Spinal cord (tissue), 10 donors: ENCODE data around the gene BGN. TPM values are rescaled to one million over a fixed set of nuclear protein-coding genes. Genes with fewer than 3 reads are reported as not detected.

ENCODE experiments used
- DNase-seq, 6 donors: peaks; one replicate each; pipeline versions ENCODE4 v3.0.0 to v3.0.0-alpha.2; 2013 to 2015; ENCODE audit warnings: low spot score in 6 of 6, low read depth in 4 of 6
- H3K27ac ChIP-seq: one replicate; pipeline ENCODE4 v1.5.1; 2013; ENCODE audit warnings: low read depth, low read length, control low read depth
- H3K27me3 ChIP-seq: one replicate; pipeline ENCODE4 v1.6.1; 2013; ENCODE audit warnings: low read length; ENCODE audit not compliant: control insufficient read depth, insufficient read depth
- H3K36me3 ChIP-seq: one replicate; pipeline ENCODE4 v1.6.1; 2013; ENCODE audit warnings: low read length; ENCODE audit not compliant: control insufficient read depth, insufficient read depth
- H3K4me1 ChIP-seq: one replicate; pipeline ENCODE4 v1.6.1; 2013; ENCODE audit warnings: low read length; ENCODE audit not compliant: control insufficient read depth, insufficient read depth
- H3K4me3 ChIP-seq: one replicate; pipeline ENCODE4 v1.5.1; 2013; ENCODE audit warnings: low read depth, low read length, control low read depth
- H3K9me3 ChIP-seq: one replicate; pipeline ENCODE4 v1.6.1; 2013; ENCODE audit warnings: low read length; ENCODE audit not compliant: control insufficient read depth, insufficient read depth
- WGBS: methylation state at CpG from one replicate; pipeline ENCODE4 v1.1.5; 2013; ENCODE audit warnings: missing lambda C conversion rate; ENCODE audit not compliant: insufficient coverage; 5-methylcytosine and 5-hydroxymethylcytosine counted together
- polyA plus RNA-seq, 2 donors: library from polyadenylated mRNA; unstranded; fragments of 120-200 nt; gene quantifications; one replicate each; pipeline ENCODE4 v1.2.1, GENCODE V29; 2013; ENCODE audit not compliant: insufficient read length in 2 of 2
- total RNA-seq, 2 donors: library from RNA; depleted of rRNA in 1 of 2; stranded (reverse); fragments of 120-200 nt in 1 of 2; fragments of >200 nt in 1 of 2; gene quantifications; one replicate each; pipeline versions ENCODE4 v1.2.3 to v1.2.4, GENCODE V29; 2013 to 2014
- donor health status: healthy.

Gene BGN
- total and polyA plus RNA-seq, 4 donors = 40.2 to 136 (median 83.5) TPM

DNA sequence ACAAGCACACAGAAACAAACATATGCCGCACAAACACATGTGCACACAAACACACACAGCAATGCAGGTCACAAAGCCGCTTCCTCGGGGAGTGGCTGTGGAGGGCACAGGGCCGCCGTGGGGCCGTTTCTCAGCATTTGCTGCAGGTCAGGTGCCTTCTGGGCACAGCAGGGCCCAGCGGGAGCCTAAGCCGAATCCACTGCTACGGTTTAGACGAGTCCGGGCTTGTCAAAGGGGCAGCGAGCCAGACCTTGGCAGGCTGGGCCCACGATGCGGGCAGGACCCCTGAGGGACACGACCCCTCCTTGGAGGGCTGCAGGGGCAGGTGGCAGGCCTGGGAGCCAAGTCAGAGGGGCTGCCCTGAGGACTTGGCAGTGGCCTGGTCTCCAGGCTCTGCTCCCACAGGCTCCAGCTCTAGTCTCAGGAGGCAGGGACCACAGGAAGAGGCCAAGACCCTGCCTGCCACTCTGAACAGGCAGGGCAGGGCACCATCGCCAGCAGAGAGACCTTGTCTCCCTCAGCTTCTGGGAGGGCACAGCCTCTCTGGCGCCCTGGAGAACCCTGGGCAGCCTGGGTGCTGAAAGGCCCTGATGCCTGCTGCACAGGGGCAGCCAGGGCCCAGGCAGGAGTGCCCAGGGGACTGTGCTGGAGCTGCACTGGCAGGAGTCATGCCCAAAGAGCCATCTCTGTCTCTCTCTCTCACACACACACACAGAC, 17.2 kb downstream of the BGN start:
- H3K4me1 ChIP-seq = peaks cover 18% of the 10 kb centered on the region
- no peak for DNase-seq
- H3K36me3 ChIP-seq = no peaks in the 10 kb centered on the region
- 65% methylated on average over 17 of the region's 17 CpGs for WGBS
- no peak overlapping the region for H3K27ac ChIP-seq
- no peaks in the 10 kb centered on the region for H3K9me3 ChIP-seq
- H3K27me3 ChIP-seq = no peaks in the 10 kb centered on the region
- no peak overlapping the region for H3K4me3 ChIP-seq

DNA sequence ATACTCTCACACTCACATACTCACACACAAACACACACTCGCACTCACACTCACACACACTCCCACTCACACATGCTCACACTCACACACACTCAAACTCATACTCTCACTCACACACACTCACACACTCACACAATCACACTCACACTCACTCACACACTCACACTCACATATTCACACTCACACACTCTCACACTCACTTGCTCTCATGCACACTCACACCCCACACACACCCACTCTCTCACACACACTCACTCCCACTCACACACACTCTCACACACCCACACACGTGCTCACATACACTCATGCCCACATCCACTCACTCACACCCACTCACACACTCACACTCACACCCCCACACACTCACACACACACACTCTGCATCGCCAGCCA, 17.7 kb downstream of the BGN start:
- H3K4me1 ChIP-seq = peaks cover 14% of the 10 kb centered on the region
- H3K27me3 ChIP-seq = no peaks in the 10 kb centered on the region
- H3K36me3 ChIP-seq = no peaks in the 10 kb centered on the region
- 74% methylated on average over 3 of the region's 3 CpGs for whole genome bisulfite sequencing
- no peak overlapping the region for H3K27ac ChIP-seq
- no peak overlapping the region for H3K4me3 ChIP-seq
- no peak for DNase-seq
- no peaks in the 10 kb centered on the region for H3K9me3 ChIP-seq

DNA sequence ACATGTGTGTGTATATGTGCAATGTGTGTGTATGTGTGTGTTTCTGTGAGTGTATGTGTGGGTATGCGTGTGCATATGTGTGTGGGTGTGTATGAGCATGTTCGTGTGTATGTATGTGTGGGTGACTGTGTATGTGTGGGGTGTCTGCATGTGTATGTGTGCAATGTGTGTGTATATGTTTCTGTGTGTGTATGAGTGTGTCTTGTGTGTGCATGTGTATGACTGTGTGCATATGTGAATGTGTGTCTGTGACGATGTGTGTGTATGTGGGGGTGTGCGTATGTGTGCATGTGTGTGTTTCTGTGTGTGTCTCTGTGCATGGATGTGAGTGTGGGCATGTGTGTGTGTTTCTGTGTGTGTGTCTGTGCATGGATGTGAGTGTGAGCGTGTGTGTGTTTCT, 18.5 kb downstream of the BGN start:
- H3K4me1 ChIP-seq = peaks cover 7% of the 10 kb centered on the region
- no peaks in the 10 kb centered on the region for H3K36me3 ChIP-seq
- H3K9me3 ChIP-seq = no peaks in the 10 kb centered on the region
- no peak overlapping the region for H3K4me3 ChIP-seq
- H3K27ac ChIP-seq = no peak overlapping the region
- 73% methylated on average over 5 of the region's 5 CpGs for WGBS
- peaks cover 1% of the 10 kb centered on the region for H3K27me3 ChIP-seq
- no peak for DNase-seq

DNA sequence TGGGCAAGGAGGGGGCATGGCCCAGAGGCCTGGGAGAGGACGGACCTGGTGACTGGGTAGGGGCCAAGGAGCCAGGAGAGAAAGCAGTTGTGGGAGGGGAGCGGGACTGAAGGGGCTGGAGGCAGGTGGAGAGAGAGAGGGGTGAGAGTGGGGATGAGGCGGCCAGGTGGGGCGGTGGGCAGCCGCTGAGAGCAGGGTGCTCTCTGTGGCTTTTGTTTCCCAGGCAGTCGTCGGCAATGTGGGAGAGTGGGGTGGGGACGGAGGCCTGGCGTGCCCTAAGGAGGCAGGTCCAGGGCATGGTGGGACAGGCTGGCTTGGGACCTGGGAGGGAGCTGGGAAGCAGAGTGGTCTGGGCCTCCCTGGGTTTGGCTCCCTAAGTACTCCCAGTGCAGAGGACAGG, 19.5 kb downstream of the BGN start:
- peaks cover 9% of the 10 kb centered on the region for H3K4me1 ChIP-seq
- DNase-seq = no peak
- peaks cover 10% of the 10 kb centered on the region for H3K27me3 ChIP-seq
- H3K27ac ChIP-seq = no peak overlapping the region
- H3K9me3 ChIP-seq = no peaks in the 10 kb centered on the region
- 74% methylated on average over 9 of the region's 9 CpGs for WGBS
- no peaks in the 10 kb centered on the region for H3K36me3 ChIP-seq
- no peak overlapping the region for H3K4me3 ChIP-seq

DNA sequence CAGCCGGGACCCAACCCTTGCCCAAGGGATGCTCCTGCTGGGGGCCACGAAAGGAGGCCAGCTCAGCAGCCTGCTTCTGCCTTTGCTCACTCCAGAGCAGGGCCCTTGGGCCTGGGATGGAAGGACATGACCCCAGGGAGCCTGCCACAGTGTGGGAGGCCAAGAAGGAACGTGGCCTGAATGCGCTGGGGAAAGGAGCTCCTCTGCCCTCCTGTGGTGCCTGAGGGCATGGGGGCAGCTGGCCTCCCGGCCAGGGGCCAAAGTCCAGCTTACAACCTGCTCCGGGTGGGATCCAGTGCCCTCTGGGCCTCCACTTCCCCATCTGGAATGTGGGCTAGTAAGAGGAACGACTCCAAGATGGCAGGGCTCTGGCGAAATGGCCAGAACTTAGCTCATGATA, 20.7 kb downstream of the BGN start:
- Histone ChIP-seq H3K4me1 (peaks cover 11% of the 10 kb centered on the region), H3K4me3 (no peak overlapping the region), H3K27ac (no peak overlapping the region), H3K27me3 (peaks cover 10% of the 10 kb centered on the region), H3K9me3 (no peaks in the 10 kb centered on the region), H3K36me3 (peaks cover 3% of the 10 kb centered on the region)
- 83% methylated on average over 8 of the region's 8 CpGs for WGBS
- DNase-seq = no peak

DNA sequence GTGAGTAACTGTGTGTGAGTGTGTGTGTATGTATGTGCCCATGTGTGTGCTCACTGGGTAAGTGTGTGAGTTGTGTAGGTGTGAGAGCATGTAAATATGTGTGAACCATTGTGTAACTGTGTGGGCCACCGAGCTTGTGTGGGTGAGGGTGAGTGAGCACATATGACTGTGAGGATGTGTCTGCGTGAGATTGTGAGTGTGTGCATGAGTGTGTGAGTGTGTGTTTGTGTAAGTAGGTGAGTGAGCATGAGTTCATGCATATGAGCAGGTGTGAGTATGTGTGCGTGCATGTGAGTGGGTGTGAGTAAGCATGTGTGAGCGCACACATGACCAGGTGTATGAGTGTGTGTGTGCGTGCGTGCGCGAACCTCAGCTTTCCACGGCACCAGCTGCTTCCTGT, 21.3 kb downstream of the BGN start:
- no peak for DNase-seq
- Histone ChIP-seq H3K4me1 (peaks cover 16% of the 10 kb centered on the region), H3K36me3 (peaks cover 3% of the 10 kb centered on the region), H3K27ac (no peak overlapping the region), H3K4me3 (no peak overlapping the region), H3K9me3 (no peaks in the 10 kb centered on the region), H3K27me3 (peaks cover 10% of the 10 kb centered on the region)
- WGBS = 84% methylated on average over 9 of the region's 9 CpGs

DNA sequence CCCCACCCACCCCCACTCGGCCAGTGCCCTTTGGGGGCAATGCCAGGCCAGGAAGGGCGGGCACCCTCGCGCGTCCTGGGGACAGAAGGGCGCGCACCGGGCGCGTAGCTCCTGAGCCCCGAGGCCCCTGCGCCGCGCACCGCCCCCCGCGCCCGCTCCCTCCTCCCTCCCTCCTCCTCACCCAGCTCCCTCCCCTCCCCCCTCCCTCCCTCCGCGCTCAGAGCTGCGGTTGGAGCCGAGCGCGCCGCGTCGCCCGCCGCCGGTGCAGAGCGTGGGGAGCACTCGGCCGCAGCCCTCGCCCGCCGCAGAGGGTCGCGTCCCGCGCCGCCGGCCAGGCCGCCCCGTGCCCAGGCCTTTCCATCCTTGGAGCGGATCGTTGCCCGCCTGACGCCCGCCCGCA, 22.6 kb downstream of the BGN start, which contains the start of gene ATP2B3:
Gene ATP2B3 (plus strand): TSS at position 220 of the 400 bp plus-strand sequence. CDS start 18,606 bp downstream, outside the sequence.
- H3K4me3 ChIP-seq = peak within 1 kb of the TSS; percentile 4
- H3K36me3 ChIP-seq = peaks cover 3% of the 10 kb centered on the region
- 22% methylated on average over 37 of the region's 50 CpGs for WGBS
- no peak within 1 kb of the TSS for H3K27ac ChIP-seq
- peak in 2 of 6 donors; percentile 53 to 65 for DNase-seq
- H3K9me3 ChIP-seq = no peaks in the 10 kb centered on the region
- peaks cover 10% of the 10 kb centered on the region for H3K27me3 ChIP-seq
- H3K4me1 ChIP-seq = peaks cover 23% of the 10 kb centered on the region

DNA sequence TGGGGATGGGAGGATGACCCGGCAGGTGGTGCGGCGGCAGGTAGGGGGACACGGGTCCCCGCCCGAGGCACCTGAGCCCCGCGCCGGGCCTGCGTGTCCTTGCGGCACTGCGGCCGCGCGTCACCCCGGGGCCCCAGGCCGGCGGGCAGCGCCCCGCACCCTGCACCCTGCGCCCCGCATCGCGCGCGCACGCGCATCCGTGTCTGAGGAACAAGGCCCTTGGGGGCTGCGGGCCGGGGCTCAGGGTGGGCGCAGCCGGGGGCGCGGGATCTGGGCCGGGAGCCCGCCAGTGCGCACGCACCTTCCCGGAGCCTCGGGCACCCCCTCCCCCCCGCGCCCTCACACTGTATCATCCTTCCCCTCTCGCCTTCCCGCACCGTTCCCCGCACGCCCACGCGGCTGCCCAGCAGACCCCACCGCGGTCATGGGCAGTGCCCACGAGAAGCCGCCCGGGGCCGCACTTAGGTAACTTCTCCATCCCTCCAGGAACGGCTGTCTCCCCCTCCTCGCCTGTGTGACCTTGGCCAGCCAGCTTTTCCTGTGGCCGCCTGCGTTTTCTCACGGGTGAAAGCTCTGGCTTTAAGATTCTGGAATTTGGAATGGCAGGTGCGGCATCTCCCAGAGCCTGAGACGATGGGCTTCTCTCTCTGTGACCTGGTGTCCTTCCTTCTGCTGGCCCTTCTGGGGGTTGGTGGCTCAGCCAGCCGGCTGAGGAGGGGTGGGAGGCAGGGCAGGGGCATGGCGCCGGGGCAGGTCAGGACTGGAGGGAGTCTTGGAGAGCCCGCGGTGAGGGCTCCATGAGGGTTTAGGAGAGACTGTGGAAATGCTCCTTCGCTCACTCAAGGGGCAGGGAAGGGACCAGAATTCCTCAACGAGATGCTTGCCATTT, 23.4 kb downstream of the BGN start:
- Histone ChIP-seq H3K9me3 (no peaks in the 10 kb centered on the region), H3K27me3 (peaks cover 10% of the 10 kb centered on the region), H3K4me3 (peak overlapping the region; percentile 4), H3K27ac (no peak overlapping the region), H3K4me1 (peaks cover 26% of the 10 kb centered on the region), H3K36me3 (peaks cover 3% of the 10 kb centered on the region)
- peak in 1 of 6 donors; percentile 25 for DNase-seq
- WGBS = 15% methylated on average over 69 of the region's 70 CpGs

DNA sequence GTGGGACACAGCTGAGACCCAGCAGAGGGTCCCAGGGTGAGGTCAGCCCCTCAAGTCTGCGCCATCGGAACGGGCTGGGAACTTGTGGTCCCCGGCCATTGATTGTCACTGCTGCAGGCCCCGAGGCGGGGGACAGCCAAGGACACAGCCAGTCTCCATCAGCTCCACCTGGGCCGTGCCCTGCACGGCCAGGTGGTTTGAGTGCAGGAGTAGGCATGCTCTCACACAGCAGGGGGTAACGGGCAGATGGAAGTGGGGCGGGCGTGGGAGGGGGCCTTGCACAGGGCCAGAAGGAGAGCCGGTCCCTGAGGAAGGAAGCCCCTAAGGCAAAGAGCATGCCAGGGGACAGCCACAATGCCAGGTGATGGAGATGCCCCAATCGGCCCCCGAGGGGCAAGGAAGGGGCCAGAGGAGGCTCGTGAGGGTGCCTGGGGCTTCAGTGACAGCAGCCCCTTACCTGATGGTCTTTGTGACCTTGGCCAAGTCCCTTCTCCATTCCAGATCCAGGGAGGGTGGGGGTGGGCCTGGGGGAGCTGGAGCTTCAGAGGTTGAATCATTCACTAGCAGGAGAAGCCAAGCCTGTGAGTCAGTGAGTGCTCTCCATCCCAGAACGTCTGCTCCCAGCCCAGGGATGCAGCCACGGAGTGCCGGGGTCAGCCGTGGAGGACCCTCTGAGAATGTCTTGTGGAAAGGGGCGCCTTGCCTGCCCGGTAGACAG, 24.9 kb downstream of the BGN start:
- H3K27me3 ChIP-seq = peaks cover 10% of the 10 kb centered on the region
- 74% methylated on average over 20 of the region's 21 CpGs for WGBS

More for the DNA sequence above, 24.9 kb downstream of the BGN start:
- H3K4me1 ChIP-seq = peaks cover 26% of the 10 kb centered on the region
- H3K9me3 ChIP-seq = no peaks in the 10 kb centered on the region
- H3K27ac ChIP-seq = no peak overlapping the region
- H3K36me3 ChIP-seq = peaks cover 3% of the 10 kb centered on the region
- H3K4me3 ChIP-seq = no peak overlapping the region
- no peak for DNase-seq
